ENCODE measurements around the gene FBXL17. TPM values are rescaled to one million over a fixed set of nuclear protein-coding genes. Genes with fewer than 3 reads are reported as not detected.

FBXL17 gene
- total RNA-seq, 1 donor from 2014 or later = 17.6 TPM

- H3K9me3 Mint-ChIP-seq (ENCODE audit: unreplicated experiment) = peaks cover 32% of the 10 kb centered on the region
- H3K4me3 Mint-ChIP-seq (ENCODE audit: unreplicated experiment) = no peak overlapping the region
- H3K27me3 Mint-ChIP-seq (ENCODE audit: unreplicated experiment) = no peaks in the 10 kb centered on the region
- no peak for DNase-seq (ENCODE audit: extremely low spot score, unreplicated experiment)
- peaks cover 20% of the 10 kb centered on the region for H3K36me3 Mint-ChIP-seq (ENCODE audit: unreplicated experiment)
- H3K4me1 Mint-ChIP-seq (ENCODE audit: unreplicated experiment) = no peaks in the 10 kb centered on the region
- TF ChIP-seq, protein P1, sequence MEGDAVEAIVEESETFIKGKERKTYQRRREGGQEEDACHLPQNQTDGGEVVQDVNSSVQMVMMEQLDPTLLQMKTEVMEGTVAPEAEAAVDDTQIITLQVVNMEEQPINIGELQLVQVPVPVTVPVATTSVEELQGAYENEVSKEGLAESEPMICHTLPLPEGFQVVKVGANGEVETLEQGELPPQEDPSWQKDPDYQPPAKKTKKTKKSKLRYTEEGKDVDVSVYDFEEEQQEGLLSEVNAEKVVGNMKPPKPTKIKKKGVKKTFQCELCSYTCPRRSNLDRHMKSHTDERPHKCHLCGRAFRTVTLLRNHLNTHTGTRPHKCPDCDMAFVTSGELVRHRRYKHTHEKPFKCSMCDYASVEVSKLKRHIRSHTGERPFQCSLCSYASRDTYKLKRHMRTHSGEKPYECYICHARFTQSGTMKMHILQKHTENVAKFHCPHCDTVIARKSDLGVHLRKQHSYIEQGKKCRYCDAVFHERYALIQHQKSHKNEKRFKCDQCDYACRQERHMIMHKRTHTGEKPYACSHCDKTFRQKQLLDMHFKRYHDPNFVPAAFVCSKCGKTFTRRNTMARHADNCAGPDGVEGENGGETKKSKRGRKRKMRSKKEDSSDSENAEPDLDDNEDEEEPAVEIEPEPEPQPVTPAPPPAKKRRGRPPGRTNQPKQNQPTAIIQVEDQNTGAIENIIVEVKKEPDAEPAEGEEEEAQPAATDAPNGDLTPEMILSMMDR (IDR thresholded peaks at IDR 0.05) = no peak
- H3K27ac Mint-ChIP-seq (ENCODE audit: unreplicated experiment) = no peak overlapping the region
Observed at GRCh38 chr5:108054349-108054748, 327.5 kb downstream of the FBXL17 start.

GRCh38 chr5:108046955-108047670 is 334.8 kb downstream of the FBXL17 start:
- Mint-ChIP-seq H3K4me1 (ENCODE audit: unreplicated experiment) (no peaks in the 10 kb centered on the region), H3K27ac (ENCODE audit: unreplicated experiment) (no peak overlapping the region), H3K4me3 (ENCODE audit: unreplicated experiment) (no peak overlapping the region), H3K27me3 (ENCODE audit: unreplicated experiment) (no peaks in the 10 kb centered on the region), H3K36me3 (ENCODE audit: unreplicated experiment) (peaks cover 10% of the 10 kb centered on the region), H3K9me3 (ENCODE audit: unreplicated experiment) (peaks cover 24% of the 10 kb centered on the region)
- TF ChIP-seq, protein P1 (IDR thresholded peaks at IDR 0.05) = no peak
- no peak for DNase-seq (ENCODE audit: extremely low spot score, unreplicated experiment)

DNA sequence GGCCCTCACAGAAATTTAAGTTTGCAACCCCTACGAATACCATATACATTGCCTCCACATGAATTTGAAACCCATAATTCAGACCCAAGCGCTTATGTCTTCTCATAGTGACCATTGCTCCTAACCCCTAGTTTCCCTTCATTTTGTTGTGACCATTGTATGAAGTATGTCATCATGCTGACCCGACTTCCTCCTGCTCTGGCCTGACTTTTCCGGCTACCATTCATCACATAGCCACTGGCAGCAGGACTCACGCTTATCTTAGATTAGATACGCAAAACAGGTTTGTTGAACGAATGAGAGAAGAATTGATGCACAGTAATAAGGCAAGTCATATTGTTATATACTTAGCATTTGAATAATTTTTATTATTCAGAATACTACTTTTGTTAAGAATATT is 345.4 kb downstream of the FBXL17 start:
- Mint-ChIP-seq H3K9me3 (ENCODE audit: unreplicated experiment) (peaks cover 4% of the 10 kb centered on the region), H3K4me1 (ENCODE audit: unreplicated experiment) (no peaks in the 10 kb centered on the region), H3K4me3 (ENCODE audit: unreplicated experiment) (no peak overlapping the region), H3K36me3 (ENCODE audit: unreplicated experiment) (peaks cover 4% of the 10 kb centered on the region), H3K27ac (ENCODE audit: unreplicated experiment) (no peak overlapping the region), H3K27me3 (ENCODE audit: unreplicated experiment) (no peaks in the 10 kb centered on the region)
- DNase-seq (ENCODE audit: extremely low spot score, unreplicated experiment) = no peak
- TF ChIP-seq, protein P1 (IDR thresholded peaks at IDR 0.05) = no peak

- TF ChIP-seq, protein P1 (IDR thresholded peaks at IDR 0.05) = no peak
- peaks cover 4% of the 10 kb centered on the region for H3K36me3 Mint-ChIP-seq (ENCODE audit: unreplicated experiment)
- DNase-seq (ENCODE audit: extremely low spot score, unreplicated experiment) = no peak
- H3K9me3 Mint-ChIP-seq (ENCODE audit: unreplicated experiment) = peaks cover 4% of the 10 kb centered on the region
- H3K4me1 Mint-ChIP-seq (ENCODE audit: unreplicated experiment) = peaks cover 2% of the 10 kb centered on the region
- H3K27me3 Mint-ChIP-seq (ENCODE audit: unreplicated experiment) = no peaks in the 10 kb centered on the region
- H3K4me3 Mint-ChIP-seq (ENCODE audit: unreplicated experiment) = no peak overlapping the region
- no peak overlapping the region for H3K27ac Mint-ChIP-seq (ENCODE audit: unreplicated experiment)
Observed at GRCh38 chr5:108028883-108029282, 353.0 kb downstream of the FBXL17 start.

- H3K4me3 Mint-ChIP-seq (ENCODE audit: unreplicated experiment) = no peak overlapping the region
- H3K27me3 Mint-ChIP-seq (ENCODE audit: unreplicated experiment) = no peaks in the 10 kb centered on the region
- peaks cover 2% of the 10 kb centered on the region for H3K4me1 Mint-ChIP-seq (ENCODE audit: unreplicated experiment)
- H3K27ac Mint-ChIP-seq (ENCODE audit: unreplicated experiment) = no peak overlapping the region
- no peak for DNase-seq (ENCODE audit: extremely low spot score, unreplicated experiment)
- peaks cover 4% of the 10 kb centered on the region for H3K36me3 Mint-ChIP-seq (ENCODE audit: unreplicated experiment)
- TF ChIP-seq, protein P1 (IDR thresholded peaks at IDR 0.05) = no peak
- peaks cover 4% of the 10 kb centered on the region for H3K9me3 Mint-ChIP-seq (ENCODE audit: unreplicated experiment)
Observed at GRCh38 chr5:108028412-108028811, 353.5 kb downstream of the FBXL17 start.

Measured in osteocyte (in vitro differentiated cells).